Inflammatory macrophage (primary cell): ENCODE measurements around the gene ADGRD1.
"Not testable (repeated sequence)": the region's sequence is repeated elsewhere in the genome, so short reads cannot be mapped to it uniquely, and the experiment has no call there.

Experiments used
- DNase-seq, 2 donors: peaks; one replicate each; pipeline ENCODE4 v3.0.0-alpha.2; 2020 to 2022

Gene ADGRD1

DNA sequence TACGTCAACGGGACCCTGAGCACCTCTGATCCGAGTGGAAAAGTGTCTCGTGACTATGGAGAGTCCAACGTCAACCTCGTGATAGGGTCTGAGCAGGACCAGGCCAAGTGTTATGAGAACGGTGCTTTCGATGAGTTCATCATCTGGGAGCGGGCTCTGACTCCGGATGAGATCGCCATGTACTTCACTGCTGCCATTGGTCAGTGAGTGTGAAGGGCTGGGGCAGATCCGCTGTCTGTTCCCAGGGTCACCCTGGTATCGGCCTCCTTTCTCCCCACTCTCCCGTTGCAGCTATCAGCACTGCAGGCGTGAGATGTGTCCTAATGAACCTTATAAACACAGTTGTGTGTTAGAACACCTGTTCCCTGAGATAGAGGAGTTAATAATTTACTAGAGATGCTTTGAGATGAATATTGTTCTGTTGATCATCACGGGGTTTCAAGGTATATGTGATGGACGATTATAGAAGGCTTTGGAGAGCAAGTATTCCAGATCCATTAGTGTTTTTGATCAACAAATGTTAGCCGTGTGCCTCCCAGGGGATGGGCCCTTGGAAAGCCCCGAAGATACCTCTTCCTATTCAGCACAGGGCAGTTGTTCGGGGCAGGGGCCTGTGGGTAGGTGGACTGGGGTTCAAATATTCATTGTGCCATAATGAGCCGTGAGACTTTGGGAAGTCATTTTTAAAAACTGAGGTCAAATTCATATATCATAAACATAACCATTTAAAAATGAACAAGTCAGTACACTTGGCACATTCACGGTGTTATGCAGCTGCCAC, 33.6 kb downstream of the ADGRD1 start:
- no peak for DNase-seq

DNA sequence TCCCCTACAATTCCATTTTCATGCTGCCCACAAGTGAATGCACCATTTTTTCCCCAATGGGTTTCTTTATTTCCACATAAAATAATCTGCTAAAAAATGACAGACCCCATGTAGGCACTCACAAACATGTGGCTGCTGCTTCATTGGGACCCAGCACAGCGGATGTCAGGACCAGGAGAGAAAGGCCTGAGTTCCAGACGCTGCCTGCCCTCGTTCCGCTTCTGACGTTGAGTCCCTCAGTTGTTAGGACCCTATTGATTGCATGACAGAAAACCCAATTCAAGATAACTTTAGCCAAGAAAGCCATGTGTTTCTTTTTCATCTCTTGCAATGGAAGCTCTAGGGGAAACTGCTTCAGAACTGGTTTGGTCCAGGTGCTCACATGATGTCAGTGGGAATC, 34.6 kb downstream of the ADGRD1 start:
- no peak for DNase-seq

DNA sequence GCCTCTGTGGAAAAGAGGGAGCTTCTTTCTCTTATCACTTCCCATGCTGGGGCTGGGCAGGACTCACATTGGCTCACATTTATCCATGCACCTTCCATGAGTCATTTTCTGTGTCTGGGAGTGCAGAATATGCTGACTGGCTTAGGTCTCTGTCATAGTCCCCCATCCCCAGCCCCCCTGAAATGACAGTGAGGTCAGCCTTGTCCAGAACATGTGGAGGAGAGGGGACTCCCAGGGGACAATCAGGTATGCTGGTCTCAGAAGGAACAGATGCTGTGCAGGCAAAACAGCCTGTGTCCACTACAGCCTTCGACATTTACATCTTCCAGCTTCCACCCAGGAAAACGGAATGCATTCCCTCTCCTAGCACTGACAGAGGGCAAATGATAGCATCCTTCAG, 35.0 kb downstream of the ADGRD1 start:
- no peak for DNase-seq

DNA sequence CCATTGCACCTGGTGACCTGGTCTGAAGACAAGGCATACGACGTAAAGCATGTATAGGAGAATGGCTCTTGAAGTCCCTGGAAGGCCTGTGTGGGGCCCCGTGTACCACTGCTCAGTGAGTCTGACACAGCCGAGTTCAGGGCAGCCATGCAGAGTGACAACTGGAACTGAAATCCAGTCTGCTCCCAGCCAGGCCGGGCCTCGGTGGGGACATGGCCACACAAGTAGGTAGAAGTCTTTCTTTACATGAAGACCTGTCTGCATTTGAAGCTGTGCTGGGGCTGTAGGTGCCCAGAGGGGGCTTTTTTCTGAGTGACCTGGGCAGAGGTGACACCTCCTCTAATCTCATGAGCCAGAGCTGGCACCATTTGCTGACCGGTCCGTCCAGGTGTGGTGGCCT, 35.7 kb downstream of the ADGRD1 start:
- DNase-seq = no peak

DNA sequence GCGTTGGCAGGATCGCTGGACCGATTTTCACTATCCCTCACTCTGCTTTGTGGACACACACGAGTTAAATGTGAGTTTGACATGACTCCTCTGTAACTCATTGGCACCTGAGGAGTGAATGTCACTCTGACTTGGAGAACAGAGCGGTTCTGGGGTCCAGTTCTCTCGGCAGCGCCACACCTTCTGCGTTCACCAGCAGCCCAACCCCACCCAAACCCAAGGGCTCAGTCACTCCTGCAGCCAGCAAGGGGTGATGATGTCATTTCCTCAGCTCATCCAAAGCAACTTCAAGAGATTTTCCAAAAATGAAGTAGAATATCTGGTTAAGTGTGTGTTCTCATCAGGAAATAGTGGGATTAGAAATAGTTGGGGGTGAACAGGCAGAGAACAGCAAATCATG, 36.3 kb downstream of the ADGRD1 start:
- DNase-seq = no peak

DNA sequence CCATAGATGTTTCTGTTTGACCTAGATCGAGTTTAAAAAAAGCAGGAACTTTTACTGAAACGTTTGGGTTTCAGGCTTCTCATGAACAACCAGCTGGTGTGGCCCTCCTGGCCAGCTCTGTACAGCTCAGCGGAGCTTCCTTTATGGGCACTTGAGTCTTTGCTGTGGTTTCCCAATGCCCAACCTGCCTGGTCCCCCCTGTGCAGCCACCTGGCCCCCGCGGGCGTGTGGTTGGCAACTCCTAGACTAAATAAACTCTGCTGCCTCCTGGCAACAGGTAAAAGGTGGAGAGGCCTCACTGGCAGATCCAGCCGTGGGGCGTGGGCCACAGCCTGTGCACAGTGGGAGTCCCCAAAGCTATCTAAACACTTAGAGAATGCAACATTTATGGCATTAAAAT, 38.7 kb downstream of the ADGRD1 start:
- no peak for DNase-seq

DNA sequence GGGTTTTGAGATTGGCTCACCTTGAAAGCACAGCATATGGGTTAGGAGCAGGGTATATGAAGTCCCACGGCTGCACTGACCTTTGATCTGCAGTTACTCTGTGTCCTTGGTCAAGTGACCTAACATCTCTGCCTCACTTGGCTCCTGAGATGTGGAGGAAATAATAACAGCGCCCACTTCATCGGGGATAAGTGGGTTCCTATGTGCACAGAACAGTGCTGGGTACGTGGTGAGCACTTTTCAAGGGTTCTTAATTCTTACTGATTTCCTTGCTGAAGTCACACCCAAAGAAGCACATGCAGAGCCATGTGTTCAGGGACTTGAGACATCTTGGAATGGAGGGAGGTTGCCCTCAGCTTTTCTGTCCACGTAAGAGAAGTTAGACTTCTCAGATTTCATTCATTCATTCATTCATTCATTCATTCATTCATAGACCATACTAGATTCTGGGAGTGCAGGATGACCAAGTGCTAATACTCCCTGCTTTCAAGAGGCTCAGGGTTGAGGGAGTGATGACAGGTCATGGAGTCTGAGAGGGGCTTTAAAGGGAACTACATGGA, 39.4 kb downstream of the ADGRD1 start:
- no peak for DNase-seq

DNA sequence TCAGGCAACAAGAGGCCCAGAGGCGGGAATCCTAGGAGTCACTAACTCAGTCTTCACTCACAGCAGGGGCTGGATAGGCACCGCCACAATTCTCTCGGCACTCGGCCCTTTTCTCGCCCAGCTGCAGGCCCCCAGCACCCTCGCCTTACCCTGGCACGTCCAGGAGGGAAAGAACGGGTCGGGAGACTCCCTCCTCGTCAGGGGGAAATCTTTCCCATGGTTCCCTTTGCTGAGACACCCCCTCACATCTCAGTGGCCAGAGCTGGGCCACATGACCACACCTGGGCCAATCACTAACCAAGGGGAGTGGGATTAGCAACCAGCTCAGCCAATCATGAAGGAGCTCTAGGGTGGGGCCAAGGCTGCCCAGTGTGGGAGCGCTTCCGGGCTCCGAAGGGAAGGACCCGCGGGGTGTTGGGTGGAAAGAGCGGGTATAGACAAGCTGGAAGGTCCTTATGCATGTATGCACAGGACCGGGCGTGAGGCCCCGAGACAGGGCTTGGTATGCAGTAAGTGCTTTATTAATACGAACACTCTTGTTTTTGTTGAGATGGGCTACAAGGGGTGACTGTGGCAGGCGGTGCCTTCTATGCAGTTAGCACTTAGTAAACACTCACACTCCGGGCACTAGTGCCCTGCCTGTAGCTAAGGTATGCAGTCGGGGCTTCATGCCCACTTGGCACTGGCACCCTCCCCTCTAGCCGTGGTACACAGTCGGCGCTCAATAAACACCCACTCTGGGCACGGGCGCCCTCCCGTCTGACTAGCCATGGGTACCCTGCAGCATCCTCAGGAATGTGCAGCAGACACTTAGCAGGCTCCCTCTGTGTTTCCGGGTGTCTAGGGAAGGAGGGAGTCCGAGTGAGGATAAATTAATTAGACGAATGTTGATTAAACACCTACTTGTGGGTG, 40.3 kb downstream of the ADGRD1 start:
- DNase-seq = no peak

DNA sequence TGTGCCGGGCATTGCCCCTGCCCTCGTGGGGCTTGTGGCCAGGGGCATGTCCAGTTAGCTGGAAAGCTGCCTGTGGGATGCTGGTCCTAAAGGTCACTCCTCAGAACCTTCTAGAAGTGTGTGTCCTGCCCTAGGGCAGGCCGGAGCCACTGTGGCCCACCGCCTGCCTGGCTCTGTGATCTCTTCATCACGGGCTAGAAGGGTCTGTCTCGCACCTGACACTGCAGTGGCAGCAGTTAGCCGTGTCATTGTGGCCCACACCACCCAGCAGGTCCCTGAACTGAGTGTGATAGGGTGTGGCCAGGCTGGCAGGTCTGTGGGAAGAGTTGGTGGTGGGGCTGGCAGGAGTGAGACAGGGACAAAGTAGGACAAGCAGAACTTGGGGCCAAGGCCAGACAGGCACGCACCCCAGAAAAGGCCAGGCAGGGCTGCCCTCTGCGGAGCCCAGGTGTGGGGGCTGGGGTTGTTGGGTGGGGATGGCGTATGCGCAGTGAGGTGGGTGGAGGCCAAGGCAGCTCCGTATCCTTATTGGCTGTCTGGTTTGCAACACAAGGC, 41.2 kb downstream of the ADGRD1 start:
- no peak for DNase-seq

DNA sequence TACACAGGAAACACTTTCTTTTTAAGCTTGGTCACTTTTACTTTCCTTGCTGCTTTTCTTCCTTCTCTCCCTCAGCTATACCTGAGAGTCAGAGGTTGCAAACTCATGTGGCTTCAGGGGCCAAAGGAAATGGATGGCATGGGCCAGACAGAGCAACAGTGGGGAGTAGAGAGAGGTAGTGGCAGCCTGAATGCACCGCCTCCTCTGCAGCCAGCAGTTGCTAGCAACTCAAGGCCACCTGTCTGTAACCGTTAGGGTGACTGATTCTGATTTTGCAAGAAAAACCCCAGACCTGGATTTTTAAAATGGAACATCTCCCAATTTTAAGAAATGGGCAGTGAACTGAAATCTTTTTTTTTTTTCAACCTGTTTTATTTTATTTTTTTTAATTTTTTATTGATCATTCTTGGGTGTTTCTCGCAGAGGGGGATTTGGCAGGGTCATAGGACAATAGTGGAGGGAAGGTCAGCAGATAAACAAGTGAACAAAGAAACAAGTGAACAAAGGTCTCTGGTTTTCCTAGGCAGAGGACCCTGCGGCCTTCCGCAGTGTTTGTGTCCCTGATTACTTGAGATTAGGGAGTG, 41.8 kb downstream of the ADGRD1 start:
- DNase-seq = not testable (repeated sequence)

DNA sequence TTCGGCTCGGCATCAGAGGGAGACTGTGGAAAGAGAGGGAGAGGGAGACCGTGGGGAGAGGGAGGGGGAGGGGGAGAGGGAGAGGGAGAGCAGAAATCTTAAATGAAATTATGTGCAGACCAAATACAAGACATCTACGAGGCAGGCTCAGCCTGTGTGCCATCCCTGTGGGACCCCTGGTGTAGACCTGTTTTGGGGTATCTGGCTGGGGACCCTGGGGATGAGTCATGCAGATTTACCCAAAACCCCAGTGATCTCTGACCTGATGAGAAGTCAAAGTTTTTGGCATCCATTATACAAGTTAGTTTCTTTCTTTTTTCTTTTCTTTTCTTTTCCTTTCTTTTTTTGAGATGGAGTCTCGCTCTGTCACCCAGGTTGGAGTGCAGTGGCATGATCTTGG, 44.4 kb downstream of the ADGRD1 start:
- DNase-seq = no peak

DNA sequence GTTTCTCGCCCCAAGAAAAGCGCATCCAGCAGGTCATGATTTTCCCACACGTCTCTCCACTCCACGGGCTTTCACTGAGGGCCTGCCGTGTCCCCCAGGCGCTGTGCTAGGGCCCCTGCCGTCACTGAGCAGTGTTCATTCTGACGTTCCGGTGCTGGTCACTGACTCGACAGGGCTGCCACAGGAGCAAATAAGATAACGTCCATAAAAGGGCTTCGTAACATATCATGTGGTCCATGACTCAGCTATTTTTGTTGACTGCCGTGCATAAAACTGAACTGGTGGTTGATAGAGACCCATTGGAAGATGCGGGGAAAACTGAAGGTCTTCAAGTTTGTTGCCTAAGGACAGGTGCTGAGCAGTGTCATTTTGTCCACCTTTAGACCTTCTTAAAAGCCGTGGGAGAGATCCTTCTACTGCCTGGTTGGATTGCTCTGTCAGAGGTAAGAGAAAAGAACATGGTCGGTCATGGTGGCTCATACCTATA, 46.3 kb downstream of the ADGRD1 start:
- no peak for DNase-seq

DNA sequence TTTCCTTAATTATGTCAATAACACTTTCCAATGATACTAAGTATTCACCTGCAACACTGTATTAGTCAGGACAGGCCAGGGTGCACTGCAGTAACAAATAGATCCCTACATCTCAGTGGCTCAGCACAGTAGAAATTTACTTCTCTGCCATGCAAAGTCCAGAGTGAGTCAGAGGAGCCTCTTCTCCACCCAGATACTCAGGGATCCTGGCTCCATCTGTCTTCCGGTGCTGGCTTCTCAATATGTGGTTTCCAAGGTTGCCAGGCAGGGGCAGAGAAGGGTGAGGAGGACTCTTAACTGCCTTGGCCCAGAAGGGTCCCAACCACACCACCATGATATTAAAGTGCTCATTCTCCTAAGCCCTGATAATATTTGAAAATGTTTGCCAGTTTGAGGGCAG, 47.8 kb downstream of the ADGRD1 start:
- DNase-seq = no peak

DNA sequence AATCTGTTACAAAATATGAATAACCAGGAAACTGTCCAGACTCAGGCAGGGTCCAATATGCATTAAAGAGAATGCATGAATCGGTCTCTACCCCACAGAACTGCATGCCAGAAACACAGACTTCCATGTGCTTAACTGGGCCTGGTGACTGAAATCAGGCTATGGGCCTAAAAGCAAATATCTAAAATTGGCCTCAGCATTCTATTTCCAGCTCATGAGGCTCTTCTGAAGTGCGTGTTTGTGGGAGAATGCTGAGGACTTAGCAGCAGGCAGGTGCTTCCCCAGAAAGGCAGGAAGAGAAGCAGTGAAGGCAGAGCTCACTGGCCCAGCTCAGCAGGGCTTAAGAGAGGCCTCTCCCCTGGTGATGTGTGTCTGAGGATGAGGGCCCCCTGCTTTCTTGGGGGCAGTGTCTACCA, 48.5 kb downstream of the ADGRD1 start:
- no peak for DNase-seq

DNA sequence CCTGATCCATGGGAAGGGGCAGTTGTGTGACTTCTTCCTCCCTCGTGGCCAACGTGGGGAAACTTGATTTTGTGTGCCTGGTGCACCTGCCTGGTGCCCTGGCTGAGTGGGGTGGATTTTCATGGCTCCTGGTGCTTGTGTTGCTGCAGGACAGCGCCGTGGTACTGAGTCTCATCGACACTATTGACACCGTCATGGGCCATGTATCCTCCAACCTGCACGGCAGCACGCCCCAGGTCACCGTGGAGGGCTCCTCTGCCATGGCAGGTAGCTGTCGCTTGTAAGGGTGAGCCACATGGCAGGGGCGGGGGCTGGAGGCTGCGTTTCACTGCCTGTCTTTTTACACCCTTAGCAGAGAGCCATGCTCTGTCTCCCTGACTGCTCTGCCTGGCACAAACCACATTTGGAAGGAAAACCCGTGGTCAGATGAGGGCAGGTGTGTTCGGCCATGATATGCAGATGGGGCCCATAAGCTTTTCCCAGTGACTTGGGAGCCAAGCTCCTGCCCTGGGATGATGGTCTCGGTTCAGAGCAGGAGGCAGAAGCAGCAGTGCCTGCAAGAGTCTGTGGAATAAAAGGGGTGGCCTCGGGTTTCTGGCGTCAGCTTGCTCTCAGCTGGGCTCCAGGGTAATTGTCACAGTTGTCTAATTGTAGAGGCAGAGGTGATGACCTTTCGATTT, 49.5 kb downstream of the ADGRD1 start:
- no peak for DNase-seq

DNA sequence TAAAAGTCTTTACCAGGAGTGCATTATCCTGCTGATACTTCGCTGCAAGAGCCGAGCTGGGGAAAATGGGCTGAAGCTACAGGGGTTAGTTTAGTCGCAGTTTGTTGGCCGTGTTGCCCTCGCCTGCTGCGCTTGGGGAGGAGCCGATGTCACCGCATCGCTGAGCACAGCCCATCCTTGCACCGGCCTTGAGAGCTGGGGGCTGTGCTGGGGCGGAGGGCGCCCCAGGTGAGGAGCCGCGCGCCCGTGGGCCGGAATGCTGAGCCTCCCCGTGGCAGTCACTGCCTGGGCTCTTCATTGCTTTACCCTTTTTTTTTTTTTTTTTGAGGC, 50.0 kb downstream of the ADGRD1 start:
- no peak for DNase-seq

DNA sequence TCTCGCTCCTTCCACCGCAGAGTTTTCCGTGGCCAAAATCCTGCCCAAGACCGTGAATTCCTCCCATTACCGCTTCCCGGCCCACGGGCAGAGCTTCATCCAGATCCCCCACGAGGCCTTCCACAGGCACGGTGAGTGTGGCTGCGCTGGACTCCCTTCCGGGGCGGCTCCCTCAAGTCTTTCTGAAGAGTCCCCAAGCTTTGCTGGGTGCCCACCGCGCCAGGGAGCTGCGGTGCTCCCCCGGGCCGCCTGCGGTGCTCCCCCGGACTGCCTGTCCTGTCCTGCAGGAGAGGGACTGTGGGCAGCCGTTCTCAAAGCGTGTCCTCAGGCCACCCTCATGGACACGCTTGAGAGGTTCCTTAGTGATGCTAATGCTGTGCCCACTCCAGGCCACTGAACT, 50.5 kb downstream of the ADGRD1 start:
- DNase-seq = no peak

DNA sequence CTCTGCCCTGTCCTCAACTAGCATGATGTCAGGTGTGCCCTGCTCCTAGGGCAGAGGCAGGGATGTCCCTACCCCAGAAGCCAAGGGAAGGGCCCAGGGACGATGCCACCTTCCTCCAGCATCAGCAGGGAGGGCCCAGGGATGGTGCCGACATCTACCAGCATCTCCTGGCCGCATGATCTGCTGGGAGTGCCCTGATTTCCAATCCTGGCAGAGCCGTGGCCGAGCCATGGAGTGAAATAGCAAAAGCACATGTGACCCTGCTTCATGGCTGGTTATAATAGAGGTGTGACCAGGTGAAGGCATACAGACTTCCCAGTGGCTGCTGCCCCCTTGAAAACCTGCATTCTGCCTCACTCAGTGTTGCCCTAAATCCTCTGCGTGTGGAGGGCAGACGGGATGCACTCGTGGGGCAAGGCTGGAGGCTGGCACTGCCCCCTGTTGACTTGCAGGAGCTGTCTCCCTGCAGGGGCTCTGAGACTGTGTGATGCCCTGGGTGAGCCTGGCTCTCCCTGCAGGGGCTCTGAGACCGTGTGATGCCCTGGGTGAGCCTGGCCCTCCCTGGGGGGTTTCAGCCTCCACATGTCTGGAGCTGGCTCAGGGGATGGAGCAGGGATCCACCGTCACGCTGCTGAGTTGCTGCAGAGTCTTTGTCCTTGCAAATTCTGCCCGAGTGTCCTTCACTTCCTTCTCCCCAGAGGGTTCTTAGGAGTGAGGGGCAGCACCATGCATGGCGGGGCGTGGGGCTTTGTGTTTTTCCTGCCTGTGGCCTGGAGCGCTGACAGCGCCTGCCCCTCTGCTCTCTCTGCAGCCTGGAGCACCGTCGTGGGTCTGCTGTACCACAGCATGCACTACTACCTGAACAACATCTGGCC, 51.7 kb downstream of the ADGRD1 start:
- DNase-seq = no peak

DNA sequence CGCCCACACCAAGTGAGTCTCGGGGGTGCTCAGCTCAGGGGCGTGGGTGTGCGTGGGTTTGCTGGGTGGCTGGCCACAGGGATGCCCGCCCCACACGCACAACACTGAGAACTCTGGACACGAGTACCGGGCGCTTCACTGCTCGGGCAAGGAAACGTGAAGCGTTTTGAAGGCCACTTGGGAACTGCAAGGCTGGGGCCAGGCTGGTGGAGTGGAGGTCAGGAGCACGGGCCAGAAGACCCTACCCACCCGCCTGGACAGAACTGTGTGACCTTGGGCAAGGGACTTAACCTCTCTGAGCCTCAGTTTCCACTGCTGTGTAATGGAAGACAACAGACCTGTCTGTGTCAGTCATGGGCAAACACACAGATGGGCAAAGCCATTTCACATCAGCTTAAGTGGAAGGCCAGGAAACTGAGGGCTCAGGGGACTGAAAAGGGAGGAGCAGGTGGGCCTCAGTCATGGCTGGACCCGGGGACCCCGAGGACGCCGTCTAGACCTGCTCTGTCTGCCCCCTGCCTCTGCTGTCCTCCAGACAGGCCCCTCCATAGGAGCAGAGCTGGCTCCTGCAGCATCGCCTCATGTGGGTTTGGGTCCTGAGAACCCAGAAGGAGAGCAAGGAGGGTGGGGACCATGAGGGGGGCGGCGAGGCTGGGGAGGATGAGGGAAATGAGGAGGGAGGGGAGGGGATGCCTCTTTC, 52.5 kb downstream of the ADGRD1 start:
- no peak for DNase-seq

DNA sequence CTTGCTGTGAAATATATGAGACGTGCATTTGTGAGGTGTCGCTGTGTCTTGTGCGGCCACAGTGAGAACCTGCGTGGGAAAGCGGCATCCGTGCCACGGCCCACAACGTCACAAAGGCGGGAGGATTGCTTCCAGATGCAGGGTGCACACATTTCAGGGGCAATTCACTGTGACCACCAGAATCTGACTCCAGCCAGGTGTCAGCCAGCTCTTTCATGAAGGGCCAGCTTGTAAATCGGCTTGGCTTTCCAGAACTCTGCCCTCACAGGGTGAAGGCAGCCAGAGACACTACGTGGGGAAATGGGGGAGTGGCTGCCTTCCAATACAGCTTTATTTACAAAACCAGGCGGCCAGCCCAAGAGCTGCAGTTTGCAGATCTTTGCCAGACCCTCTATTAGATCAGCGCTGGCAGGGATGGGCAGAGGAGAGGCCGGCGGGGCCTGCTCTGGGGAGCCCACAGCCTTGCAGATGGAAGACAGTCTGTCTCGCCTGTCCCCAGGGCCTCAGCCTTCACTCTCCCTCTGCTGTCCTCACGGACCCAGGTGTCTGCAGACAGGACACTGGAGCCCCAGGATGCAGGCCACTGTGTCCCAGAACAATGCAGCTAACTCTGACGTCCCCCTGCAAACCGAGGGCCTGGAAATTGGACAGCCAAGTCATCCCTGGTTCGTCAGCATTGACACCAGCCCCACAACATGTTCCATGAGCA, 53.5 kb downstream of the ADGRD1 start:
- no peak for DNase-seq
